GM19468 (cell line): ENCODE measurements around the gene ACVR2B.
"Not testable (repeated sequence)": the region's sequence is repeated elsewhere in the genome, so short reads cannot be mapped to it uniquely, and the experiment has no call there.

ENCODE experiments used
- ATAC-seq: cut with Tn5 transposase; IDR thresholded peaks from one replicate; pipeline ENCODE4 v1.9.1; 2021; ENCODE audit warnings: mild to moderate bottlenecking, moderate library complexity, moderate number of reproducible peaks; ENCODE audit not compliant: unreplicated experiment; ENCODE audit errors: extremely low read depth

ACVR2B gene

GRCh38 chr3:38453075-38453912 lies at the start of gene ACVR2B:
TSS of gene ACVR2B (plus strand) at chr3:38453890. CDS start at chr3:38454323, 433 bp downstream.
- no peak for ATAC-seq

- no peak for ATAC-seq
These were observed 49.4 kb upstream of the ACVR2B start for GRCh38 chr3:38404286-38404685.

GRCh38 chr3:38411591-38411990 lies 42.1 kb upstream of the ACVR2B start:
- no peak for ATAC-seq

- not testable (repeated sequence) for ATAC-seq
These were observed 32.9 kb upstream of the ACVR2B start for GRCh38 chr3:38420758-38421157.

- ATAC-seq: no peak
These were observed 31.9 kb upstream of the ACVR2B start for GRCh38 chr3:38421679-38422336.

- ATAC-seq: not testable (repeated sequence)
These were observed 26.8 kb upstream of the ACVR2B start for GRCh38 chr3:38426798-38427426.

- ATAC-seq: not testable (repeated sequence)
These were observed 20.6 kb upstream of the ACVR2B start for GRCh38 chr3:38432871-38433658.

- not testable (repeated sequence) for ATAC-seq
These were observed 20.0 kb upstream of the ACVR2B start for GRCh38 chr3:38433661-38434060.

- ATAC-seq: not testable (repeated sequence)
These were observed 15.1 kb upstream of the ACVR2B start for GRCh38 chr3:38438436-38439069.

GRCh38 chr3:38443205-38443604 lies 10.5 kb upstream of the ACVR2B start:
- not testable (repeated sequence) for ATAC-seq

- ATAC-seq: no peak
These were observed 7.5 kb upstream of the ACVR2B start for GRCh38 chr3:38446085-38446686.

- ATAC-seq: no peak
These were observed 6.9 kb upstream of the ACVR2B start for GRCh38 chr3:38446812-38447211.

- no peak for ATAC-seq
These were observed 2.8 kb upstream of the ACVR2B start for GRCh38 chr3:38450853-38451252.

- no peak for ATAC-seq
These were observed 155 bp downstream of the ACVR2B start for GRCh38 chr3:38453913-38454177.

- no peak for ATAC-seq
These were observed 641 bp downstream of the ACVR2B start for GRCh38 chr3:38454178-38454883.

GRCh38 chr3:38454884-38455638 lies 1.4 kb downstream of the ACVR2B start:
- no peak for ATAC-seq

- no peak for ATAC-seq
These were observed 2.1 kb downstream of the ACVR2B start for GRCh38 chr3:38455639-38456430.
